T-helper 2 cell treated with Interferon-gamma antibody and Interleukin-4, amounts not matched to agents 5 μg/mL and 100 μg/mL, for 36 hours (primary cell): ENCODE measurements around the gene ADCY4.
A peak's percentile ranks its signal among the peaks of the same experiment; 100 is the strongest.

Experiments used
- DNase-seq: peaks from one replicate; pipeline ENCODE4 v3.0.0; 2021; ENCODE audit warnings: low spot score
- H3K27ac Mint-ChIP-seq: one replicate; pipeline ENCODE4 v1.8.0; 2021; ENCODE audit warnings: mild to moderate bottlenecking, mixed read lengths
- H3K27me3 Mint-ChIP-seq: one replicate; pipeline ENCODE4 v1.8.0; 2021; ENCODE audit warnings: low read depth, mixed read lengths
- H3K36me3 Mint-ChIP-seq: one replicate; pipeline ENCODE4 v1.8.0; 2021; ENCODE audit warnings: low read depth, mixed read lengths
- H3K4me1 Mint-ChIP-seq: one replicate; pipeline ENCODE4 v1.8.0; 2021; ENCODE audit warnings: low read depth, mixed read lengths
- H3K4me3 Mint-ChIP-seq: one replicate; pipeline ENCODE4 v1.8.0; 2022; ENCODE audit warnings: mild to moderate bottlenecking, moderate library complexity, mixed read lengths
- H3K9me3 Mint-ChIP-seq: one replicate; pipeline ENCODE4 v1.8.0; 2021; ENCODE audit warnings: mixed read lengths

Gene ADCY4

GRCh38 chr14:24312736-24313507 is 21.9 kb downstream of the ADCY4 start:
- Mint-ChIP-seq H3K27ac (peak overlapping the region; percentile 80), H3K27me3 (no peaks in the 10 kb centered on the region), H3K4me3 (peak overlapping the region; percentile 87), H3K36me3 (peaks cover 41% of the 10 kb centered on the region), H3K9me3 (no peaks in the 10 kb centered on the region), H3K4me1 (peaks cover 67% of the 10 kb centered on the region)
- DNase-seq: peak; percentile 48

- Mint-ChIP-seq H3K9me3 (no peaks in the 10 kb centered on the region), H3K27me3 (no peaks in the 10 kb centered on the region), H3K27ac (peak overlapping the region; percentile 80), H3K4me3 (peak overlapping the region; percentile 87), H3K36me3 (peaks cover 42% of the 10 kb centered on the region), H3K4me1 (peaks cover 62% of the 10 kb centered on the region)
- DNase-seq: no peak
Observed at GRCh38 chr14:24311837-24312615, 22.8 kb downstream of the ADCY4 start.

GRCh38 chr14:24310646-24311604 is 23.9 kb downstream of the ADCY4 start, which contains the start of gene LTB4R:
TSS of gene LTB4R (plus strand) at chr14:24311502. CDS start at chr14:24315652, 4,150 bp downstream.
- Mint-ChIP-seq H3K27me3 (no peaks in the 10 kb centered on the region), H3K4me1 (peaks cover 62% of the 10 kb centered on the region), H3K36me3 (peaks cover 50% of the 10 kb centered on the region), H3K4me3 (peak within 1 kb of the TSS; percentile 87), H3K9me3 (no peaks in the 10 kb centered on the region), H3K27ac (peak within 1 kb of the TSS; percentile 80)
- peak; percentile 63 for DNase-seq

DNA sequence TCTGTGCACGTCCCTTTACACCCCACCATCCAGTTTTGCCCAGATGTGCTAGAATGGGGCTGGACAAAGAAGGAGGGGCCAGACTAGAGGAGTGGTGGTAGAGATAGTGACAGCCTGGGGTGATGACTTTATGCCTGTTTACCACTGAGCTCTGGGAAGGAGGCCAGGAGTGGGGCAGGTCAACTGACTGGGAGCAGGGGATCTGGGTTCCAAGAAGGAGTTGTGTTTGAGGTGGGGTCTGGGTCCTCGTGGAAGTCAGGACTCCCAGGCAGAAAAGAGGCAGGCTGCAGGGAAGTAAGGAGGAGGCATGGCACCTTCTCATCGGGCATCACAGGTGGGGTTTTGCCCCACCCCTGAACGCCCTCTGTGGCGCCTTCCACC is 24.6 kb downstream of the ADCY4 start:
- Mint-ChIP-seq H3K27me3 (no peaks in the 10 kb centered on the region), H3K36me3 (peaks cover 52% of the 10 kb centered on the region), H3K4me3 (peak overlapping the region; percentile 87), H3K27ac (peak overlapping the region; percentile 77), H3K9me3 (no peaks in the 10 kb centered on the region), H3K4me1 (peaks cover 58% of the 10 kb centered on the region)
- no peak for DNase-seq

DNA sequence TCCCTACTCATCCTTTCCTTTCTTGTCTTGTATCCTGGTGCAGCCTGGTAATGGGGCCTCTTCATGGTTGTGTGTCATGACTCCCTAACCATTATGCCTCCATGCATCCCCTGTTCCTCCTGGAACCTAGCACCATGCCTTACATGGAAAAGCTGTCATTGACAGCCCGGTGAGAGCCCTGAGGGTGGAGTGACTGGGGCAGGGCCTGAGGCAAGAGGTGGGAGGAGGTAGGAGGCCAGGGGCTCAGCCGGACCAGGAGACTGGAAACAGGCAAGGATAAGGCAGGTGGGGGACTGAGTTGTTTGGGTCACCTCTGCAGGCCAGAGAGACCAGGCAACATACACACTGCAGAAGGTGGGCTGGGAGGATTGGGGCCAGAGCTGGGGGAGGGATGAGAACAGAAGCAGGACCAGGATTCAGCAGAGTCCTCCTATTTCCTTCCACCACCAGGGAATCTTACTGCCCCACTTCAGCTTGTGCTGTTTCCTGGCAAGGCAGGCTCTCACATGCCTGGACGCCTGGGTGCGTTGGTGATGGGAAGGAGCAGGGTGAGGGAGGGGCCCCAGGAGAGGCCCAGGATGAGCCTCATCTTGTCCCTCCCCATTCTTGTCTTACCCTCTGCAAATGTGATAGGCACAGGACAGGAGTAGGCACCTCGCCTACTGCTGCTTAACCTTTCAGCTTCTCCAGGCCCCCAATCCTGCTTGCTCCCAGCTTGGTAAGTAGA is 25.2 kb downstream of the ADCY4 start, which contains the start of gene LTB4R2:
LTB4R2 (plus strand) TSS at position 603 of the 727 bp plus-strand sequence. CDS start 525 bp downstream, outside the sequence.
- DNase-seq: no peak
- H3K4me3 Mint-ChIP-seq: peak within 1 kb of the TSS; percentile 87
- no peaks in the 10 kb centered on the region for H3K27me3 Mint-ChIP-seq
- no peaks in the 10 kb centered on the region for H3K9me3 Mint-ChIP-seq
- H3K27ac Mint-ChIP-seq: peak within 1 kb of the TSS; percentile 80
- H3K4me1 Mint-ChIP-seq: peaks cover 54% of the 10 kb centered on the region
- peaks cover 57% of the 10 kb centered on the region for H3K36me3 Mint-ChIP-seq

DNA sequence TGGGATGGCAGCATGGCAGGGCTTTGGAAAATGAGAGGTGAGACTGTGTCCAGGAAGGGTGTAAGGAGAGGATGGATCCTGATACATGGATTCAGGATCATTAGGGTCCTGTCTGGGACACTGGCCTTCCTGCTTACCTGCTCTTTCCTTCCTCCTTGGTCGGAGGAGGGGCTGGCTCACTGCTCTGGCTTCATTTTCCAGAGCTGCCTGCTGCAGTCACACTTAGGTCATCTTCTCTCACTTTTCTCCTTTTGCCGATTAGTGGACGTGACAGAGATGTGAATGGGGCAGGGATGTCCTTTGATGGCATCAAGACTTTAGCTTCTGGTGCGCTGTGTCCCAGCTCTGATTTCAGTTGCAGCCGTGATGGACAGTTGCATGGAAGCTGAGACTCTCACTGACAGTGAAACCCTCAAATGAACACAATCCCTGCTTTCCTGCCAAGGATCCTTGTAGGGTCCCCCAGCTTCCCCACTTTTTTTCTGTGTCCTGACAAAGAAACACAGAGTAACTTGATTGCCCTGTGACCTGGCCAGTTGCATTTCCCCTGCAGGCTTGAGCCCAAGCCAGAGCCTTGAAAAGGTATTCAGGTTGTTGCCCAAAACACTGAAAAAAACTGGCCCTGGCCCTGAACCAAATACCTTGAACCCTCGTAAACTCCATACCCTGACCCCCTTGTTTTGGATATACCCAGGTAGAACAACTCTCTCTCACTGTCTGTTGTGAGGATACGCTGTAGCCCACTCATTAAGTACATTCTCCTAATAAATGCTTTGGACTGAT is 26.3 kb downstream of the ADCY4 start:
- Mint-ChIP-seq H3K9me3 (no peaks in the 10 kb centered on the region), H3K4me1 (peaks cover 42% of the 10 kb centered on the region), H3K27ac (peak overlapping the region; percentile 66), H3K4me3 (no peak overlapping the region), H3K27me3 (no peaks in the 10 kb centered on the region), H3K36me3 (peaks cover 60% of the 10 kb centered on the region)
- DNase-seq: no peak

- Mint-ChIP-seq H3K27ac (peak within 1 kb of the TSS; percentile 66), H3K4me3 (no peak within 1 kb of the TSS), H3K9me3 (no peaks in the 10 kb centered on the region), H3K36me3 (peaks cover 64% of the 10 kb centered on the region), H3K4me1 (peaks cover 34% of the 10 kb centered on the region), H3K27me3 (no peaks in the 10 kb centered on the region)
- peak; percentile 48 for DNase-seq
Observed at GRCh38 chr14:24307575-24308341, 27.1 kb downstream of the ADCY4 start, which contains the start of gene CIDEB. TSS of gene CIDEB (minus strand) at chr14:24307977. CDS start at chr14:24307858, 119 bp downstream.

DNA sequence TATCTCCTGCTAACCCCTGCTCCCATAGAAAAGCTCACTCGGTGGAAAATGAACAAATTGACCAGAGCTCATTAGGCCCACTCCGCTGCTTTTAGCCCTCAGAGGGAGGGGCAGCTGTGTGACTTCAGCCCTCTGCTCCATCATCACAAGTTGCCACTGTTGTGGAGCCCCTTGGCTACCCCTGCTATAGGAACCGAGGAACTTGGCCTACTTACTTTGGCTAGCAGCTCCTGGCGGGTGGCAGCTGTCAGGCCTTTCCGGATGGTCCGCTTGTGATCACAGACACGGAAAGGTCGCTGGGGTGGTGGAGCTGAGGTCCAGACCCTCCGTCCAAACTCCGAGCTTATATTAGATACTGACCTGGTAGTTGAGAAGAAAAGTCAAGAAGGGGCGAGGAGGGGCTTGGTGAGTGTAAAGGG is 27.7 kb downstream of the ADCY4 start:
- Mint-ChIP-seq H3K9me3 (no peaks in the 10 kb centered on the region), H3K4me1 (peaks cover 28% of the 10 kb centered on the region), H3K27ac (peak overlapping the region; percentile 12), H3K4me3 (no peak overlapping the region), H3K36me3 (peaks cover 66% of the 10 kb centered on the region), H3K27me3 (no peaks in the 10 kb centered on the region)
- no peak for DNase-seq

DNA sequence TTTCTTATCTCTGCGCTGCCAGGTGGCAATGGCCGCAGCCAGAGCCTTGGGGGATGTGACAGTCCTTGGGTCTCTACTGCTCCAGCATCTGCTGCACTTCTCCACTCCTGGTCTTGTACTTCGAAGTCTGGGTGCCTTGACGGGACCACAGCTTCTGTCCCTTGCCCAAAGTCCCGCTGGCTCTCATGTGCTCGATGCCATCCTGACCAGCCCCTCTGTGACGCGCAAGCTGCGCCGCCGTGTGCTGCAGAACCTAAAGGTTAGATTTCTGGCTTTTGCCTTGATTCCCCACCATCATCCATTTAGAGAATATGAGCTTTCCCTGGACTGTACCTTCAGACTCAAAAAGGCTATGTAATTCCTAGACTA is 30.9 kb downstream of the ADCY4 start:
- Mint-ChIP-seq H3K36me3 (peaks cover 68% of the 10 kb centered on the region), H3K4me1 (peaks cover 17% of the 10 kb centered on the region)

DNA sequence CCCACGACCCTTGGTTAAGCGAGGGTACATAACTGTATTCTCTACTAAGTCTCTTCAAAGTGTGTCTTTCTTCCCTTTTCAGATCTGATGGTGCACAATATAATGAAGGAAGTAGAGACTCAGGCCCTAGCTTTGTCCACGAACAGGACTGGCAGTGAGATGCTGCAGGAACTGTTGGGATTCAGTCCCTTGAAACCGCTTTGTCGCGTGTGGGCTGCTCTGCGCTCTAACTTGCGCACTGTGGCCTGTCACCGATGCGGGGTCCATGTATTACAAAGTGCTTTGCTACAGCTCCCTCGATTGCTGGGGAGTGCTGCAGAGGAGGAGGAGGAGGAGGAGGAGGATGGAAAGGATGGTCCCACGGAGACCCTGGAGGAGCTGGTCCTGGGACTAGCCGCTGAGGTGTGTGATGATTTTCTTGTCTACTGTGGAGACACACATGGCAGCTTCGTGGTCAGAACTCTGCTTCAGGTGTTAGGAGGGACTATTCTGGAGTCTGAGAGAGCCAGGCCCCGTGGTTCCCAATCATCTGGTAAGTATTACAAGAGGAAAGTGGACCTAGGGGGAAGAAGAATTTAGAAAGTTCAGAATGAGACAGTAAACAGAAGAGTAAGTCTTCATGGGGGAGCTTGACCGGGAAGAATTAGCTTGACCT is 34.4 kb downstream of the ADCY4 start:
- Mint-ChIP-seq H3K27ac (peak overlapping the region; percentile 94), H3K27me3 (no peaks in the 10 kb centered on the region), H3K4me3 (peak overlapping the region; percentile 93), H3K4me1 (peaks cover 32% of the 10 kb centered on the region), H3K36me3 (peaks cover 57% of the 10 kb centered on the region), H3K9me3 (no peaks in the 10 kb centered on the region)
- no peak for DNase-seq

More for the DNA sequence above, 30.9 kb downstream of the ADCY4 start:
- no peak overlapping the region for H3K4me3 Mint-ChIP-seq
- no peak overlapping the region for H3K27ac Mint-ChIP-seq
- H3K27me3 Mint-ChIP-seq: no peaks in the 10 kb centered on the region
- no peaks in the 10 kb centered on the region for H3K9me3 Mint-ChIP-seq
- no peak for DNase-seq
